Panc1 (cell line): ENCODE measurements around the gene GIT1.

Source experiments
- CTCF ChIP-seq: fragments of 450-650 bp; IDR thresholded peaks from 2 replicates; pipeline ENCODE4 v1.5.1; 2017; ENCODE audit warnings: mild to moderate bottlenecking
- POLR2AphosphoS5 ChIP-seq: IDR thresholded peaks from 2 replicates; pipeline ENCODE4 v1.6.1; 2012; ENCODE audit warnings: mild to moderate bottlenecking, low read depth, low read length, moderate library complexity
- REST ChIP-seq, 2 experiments: IDR thresholded peaks; 2 replicates each; pipeline ENCODE4 v1.6.1; 2011 to 2012; ENCODE audit warnings: low read depth in 2 of 2, control low read depth in 1 of 2, low read length in 1 of 2, mild to moderate bottlenecking in 1 of 2, moderate library complexity in 1 of 2; ENCODE audit not compliant: insufficient read depth in 1 of 2
- SIN3A ChIP-seq: IDR thresholded peaks from 2 replicates; pipeline ENCODE4 v1.6.1; 2012; ENCODE audit warnings: low read depth, mild to moderate bottlenecking, low read length, moderate library complexity, borderline replicate concordance; ENCODE audit not compliant: insufficient read depth

- no peak for TF ChIP-seq POLR2AphosphoS5
- TF ChIP-seq CTCF = no peak
- TF ChIP-seq REST (IDR thresholded peaks at IDR 0.05; ENCODE audit: insufficient read depth in 1 of 2, low read depth in 2 of 2, low read length in 1 of 2) = no peak
- no peak for TF ChIP-seq SIN3A
These were observed 12.5 kb downstream of the GIT1 start for GRCh38 chr17:29577001-29577370.
